GM18870 (cell line): ENCODE results near the gene GRIK3.
"Not testable (repeated sequence)": the region's sequence is repeated elsewhere in the genome, so short reads cannot be mapped to it uniquely, and the experiment has no call there.

Experiments used
- ATAC-seq: cut with Tn5 transposase; IDR thresholded peaks from one replicate; pipeline ENCODE4 v1.9.1; 2021; ENCODE audit warnings: moderate library complexity; ENCODE audit not compliant: unreplicated experiment

GRIK3 gene

DNA sequence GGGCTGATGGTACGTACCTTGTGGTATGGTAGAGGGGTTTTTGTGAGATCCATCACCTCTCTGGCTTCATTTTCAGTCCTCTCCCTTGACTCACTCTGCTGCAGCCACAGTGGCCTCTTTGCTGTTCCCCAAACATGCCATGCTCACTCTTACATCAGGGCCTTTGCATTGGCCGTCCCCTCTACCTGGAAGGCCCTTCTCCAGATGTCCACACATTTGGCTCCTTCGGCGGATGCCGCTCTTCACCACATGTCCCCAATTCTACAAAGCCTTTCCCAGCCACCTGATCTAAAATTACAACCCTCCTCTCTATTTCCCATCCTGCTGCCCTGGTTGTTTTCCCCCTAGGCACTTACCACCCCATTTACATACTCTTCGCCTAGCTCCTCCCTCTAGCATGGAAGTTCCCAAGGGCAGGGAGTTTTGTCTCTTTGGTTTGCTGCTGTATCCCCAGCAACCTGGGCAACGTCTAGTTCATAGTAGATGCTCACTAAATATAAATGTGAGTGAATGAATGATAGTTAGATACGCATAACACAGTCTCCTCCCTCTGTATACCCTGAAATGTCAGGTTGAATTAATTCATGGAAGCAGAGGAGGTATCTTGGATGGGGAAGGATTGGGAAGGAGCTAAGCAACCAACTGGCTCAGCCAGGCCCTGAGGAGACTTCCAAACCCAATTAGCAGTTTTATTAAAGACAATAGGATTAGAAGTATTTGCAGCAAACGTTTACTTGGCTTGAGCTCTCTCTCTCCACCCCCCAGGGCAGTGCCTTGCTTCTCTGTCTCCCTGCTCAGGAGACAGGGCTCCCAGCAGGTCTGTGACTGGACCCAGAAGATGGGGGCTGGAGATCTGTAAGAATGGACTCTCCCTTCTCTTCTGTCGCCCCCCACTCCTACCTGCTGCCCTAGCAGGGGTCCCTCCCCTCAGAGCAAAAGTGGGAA, 264.2 kb downstream of the GRIK3 start:
- ATAC-seq, result no peak

- ATAC-seq, result no peak
These were observed 265.7 kb downstream of the GRIK3 start for GRCh38 chr1:36768486-36769178.

GRCh38 chr1:36767429-36767828, 266.9 kb downstream of the GRIK3 start:
- ATAC-seq, result not testable (repeated sequence)

- ATAC-seq, result no peak
These were observed 267.8 kb downstream of the GRIK3 start for GRCh38 chr1:36766481-36766880.

GRCh38 chr1:36765785-36766300, 268.5 kb downstream of the GRIK3 start:
- ATAC-seq, result no peak

DNA sequence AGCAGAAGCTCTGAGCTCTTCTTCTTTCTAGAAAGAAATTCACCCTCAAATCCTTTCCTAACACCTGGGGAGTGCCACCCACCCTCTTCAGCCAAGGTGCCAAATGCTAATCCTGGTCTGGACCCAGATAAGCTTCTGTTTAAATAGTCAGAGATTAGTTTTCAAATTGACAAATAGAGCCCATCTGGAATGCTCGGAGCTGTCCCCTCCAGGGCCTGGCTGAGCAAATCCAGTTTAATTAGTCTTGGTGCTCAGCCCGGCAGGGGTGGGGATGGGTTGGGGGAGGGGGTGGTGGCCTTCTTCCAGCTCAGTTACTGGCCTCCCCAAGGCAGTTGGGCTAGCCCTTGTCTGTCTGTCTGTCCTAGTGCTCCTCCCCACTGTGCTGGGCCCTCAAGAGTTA, 269.5 kb downstream of the GRIK3 start:
- no peak for ATAC-seq

DNA sequence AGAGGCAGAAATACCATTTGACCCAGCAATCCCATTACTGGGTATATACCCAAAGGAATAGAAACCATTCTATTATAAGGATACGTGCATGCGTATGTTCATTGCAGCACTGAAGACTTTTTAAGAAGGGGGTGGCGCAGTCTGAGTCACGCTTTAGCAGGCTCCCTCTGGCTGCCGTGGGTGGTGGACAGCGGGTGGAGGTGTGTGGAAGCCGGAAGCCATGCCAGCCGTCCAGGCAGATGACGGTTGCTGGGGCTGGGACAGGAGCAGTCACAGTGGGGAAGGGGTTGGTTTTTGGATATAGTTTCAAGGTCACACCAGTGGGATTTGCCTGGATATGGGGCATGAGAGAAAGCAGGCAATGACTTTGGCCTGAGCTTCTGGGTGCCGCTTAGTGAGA, 270.5 kb downstream of the GRIK3 start:
- no peak for ATAC-seq

DNA sequence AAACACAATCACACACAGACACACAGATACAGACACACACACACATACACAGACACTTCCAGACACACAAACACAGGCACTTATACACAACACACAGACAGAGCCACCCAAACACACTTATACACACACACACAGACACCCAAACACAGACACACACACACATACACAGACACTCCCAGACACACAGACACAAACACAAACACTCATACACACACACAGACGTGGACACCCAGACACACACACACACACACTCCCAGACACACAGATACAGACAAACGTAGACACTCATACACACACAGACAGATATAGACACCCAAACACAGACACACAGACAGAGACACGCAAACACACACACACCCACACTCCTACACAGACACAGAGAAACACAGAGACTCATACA, 272.1 kb downstream of the GRIK3 start:
- no peak for ATAC-seq

DNA sequence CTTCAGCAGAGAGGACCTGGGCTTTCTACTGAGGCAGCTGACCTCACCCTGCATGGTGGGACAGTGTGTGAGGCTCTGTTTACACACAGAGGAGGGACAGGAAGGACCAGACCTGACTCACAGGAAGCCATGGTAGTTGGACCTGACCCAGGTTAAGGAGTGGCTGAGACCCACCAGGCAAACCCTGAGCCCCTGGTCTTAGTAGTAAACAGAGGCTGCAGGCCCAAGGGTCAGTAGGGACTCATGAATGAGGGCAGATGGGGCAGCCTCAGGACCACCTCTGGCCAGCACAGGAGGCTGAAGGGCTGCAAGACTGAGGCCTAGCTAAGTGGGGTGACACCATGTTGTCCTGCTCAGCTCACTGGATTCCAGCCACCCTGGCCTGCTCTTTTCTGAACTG, 273.2 kb downstream of the GRIK3 start:
- ATAC-seq, result no peak

DNA sequence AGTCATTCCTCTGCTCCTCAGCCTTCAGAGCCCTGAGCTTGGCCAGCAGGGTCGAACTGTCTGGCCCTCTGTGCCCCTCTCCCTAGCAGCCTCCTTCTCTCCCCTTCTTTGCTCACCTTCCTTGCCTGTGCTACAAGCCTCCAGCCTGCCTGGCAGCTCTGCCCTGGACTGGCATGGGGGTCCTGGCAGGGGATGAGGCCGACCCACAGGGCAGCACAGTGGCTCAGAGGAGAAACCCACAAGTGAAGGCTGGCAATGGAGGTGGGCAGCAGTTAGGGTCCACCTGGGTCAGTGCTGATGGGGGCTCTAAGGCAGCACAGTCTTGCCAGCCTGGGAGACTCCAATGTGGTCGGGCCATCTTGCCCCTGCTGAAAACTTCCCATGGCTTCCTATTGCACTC, 274.2 kb downstream of the GRIK3 start:
- no peak for ATAC-seq

- no peak for ATAC-seq
These were observed 275.0 kb downstream of the GRIK3 start for GRCh38 chr1:36759355-36759754.

DNA sequence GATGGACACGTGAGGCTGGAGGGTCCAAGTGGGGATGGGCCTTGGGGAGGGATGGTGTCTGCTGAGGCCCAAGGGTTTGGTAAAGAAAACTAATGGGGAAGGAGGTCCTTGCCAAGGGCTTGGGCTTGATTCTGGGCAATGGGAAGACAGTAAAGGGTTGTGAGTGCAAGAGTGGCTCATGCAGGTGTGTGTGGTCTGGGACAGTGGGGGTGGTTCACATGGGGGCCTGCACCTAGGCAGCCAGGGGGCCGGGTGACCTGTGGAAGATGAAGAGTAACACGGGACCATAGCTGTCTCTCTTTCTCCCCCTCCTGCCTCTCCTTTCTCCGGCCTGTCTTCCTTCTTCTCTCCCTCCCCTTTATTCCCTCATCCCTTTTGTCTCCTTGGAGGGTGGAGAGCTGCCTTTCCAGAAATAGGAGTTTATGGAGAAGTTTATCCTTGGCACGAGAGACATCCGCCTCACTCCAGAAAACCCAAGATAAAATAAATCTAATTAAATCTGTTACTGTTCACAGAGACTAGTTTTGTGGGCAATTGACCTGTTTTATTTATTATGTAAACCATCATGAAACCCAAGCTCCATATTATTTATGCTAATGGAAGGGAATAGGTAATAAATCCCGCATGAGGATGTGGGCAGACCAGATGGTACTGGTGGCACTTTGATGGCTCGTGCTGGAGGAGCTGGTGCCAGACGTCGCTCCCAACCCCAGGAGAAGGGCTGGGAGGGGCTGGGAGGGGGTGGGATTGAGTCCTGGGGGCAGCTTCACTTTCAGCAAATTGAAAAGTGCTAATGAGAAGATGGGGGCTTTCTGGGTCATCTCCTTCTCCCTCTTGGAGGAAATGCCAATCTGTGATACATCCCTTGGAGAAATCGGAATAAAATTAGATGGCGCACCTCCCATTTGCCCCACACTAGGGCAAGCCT, 278.7 kb downstream of the GRIK3 start:
- ATAC-seq, result no peak

DNA sequence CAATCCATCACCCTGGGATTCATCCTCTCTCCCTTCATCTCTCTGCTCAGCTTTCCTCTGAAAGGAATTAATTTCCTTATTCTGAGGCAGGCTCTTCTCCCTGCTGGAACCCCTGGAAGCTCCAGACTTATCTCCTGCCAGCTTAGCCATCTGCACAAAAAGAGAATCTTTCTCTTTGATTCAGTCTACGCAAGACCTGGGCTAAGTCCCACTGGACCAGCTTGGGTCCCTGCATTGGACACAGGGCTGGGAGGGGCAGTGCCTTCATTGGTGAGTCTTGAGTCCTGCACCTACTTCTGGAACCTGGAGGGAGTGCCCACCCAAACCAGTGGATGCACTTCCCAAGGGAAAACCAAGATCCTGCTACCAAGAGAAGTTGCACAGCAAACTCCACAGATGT, 279.9 kb downstream of the GRIK3 start:
- no peak for ATAC-seq

- no peak for ATAC-seq
These were observed 280.9 kb downstream of the GRIK3 start for GRCh38 chr1:36753451-36753850.

DNA sequence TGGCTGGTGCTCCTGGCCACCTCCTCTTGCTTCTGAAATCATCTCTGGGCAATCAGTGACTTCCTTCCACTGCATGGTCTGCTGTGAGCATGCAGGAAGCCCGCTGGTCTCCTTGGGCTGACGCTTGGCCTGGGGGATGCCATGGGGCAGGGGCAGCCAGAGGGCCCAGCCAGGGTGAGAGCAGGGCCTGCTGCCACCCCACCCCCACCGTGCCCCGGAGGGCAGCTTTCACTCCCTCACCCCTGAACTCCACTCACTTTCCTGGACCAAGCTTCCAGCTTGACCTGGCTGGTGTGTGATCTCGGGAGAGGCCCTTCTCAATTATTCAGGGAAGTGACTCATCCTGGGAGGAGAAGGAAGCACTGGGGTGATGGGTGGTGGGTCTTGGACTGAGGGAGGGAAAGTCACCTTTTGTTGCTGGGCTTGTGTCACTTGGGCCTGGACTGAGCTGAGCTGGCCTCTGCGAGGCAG, 281.4 kb downstream of the GRIK3 start:
- no peak for ATAC-seq

DNA sequence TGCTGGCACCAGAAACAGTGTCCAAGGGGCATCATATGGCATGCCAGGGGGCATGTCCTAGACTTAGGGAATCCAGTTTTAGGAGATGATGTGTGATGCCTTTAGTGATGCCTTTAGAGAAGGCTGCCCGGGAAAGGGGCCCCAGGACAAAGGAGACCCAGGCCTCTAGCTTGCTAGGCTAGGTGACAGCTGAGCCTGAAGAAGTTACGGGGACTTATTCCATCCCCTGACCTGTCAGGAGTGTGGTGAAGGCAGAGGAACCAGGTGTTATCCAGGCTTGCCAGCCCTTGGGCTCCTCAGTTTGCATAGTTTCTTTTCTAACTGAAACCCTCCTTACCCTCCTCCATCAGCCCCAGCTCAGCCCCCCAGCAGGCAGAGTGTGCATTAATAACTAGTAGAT, 281.9 kb downstream of the GRIK3 start:
- no peak for ATAC-seq

- ATAC-seq, result no peak
These were observed 282.8 kb downstream of the GRIK3 start for GRCh38 chr1:36751525-36751924.

DNA sequence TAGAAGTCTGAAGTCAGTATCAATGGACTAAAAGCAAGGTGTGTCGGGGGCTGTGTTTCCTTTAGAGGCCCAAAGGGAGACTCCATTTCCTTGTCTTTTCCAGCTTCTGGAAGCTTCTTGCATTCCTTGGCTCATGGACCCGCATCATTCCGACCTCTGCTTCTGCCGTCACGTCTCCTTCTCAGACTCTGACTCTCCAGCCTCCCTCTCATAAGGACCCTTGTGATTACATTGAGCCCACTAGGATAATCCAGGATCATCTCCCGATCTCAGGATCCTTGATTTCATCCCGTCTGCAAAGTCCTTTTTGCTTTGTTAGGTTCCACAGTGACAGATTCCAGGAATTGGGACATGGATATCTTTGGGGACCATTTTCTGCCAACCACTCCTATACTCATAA, 285.8 kb downstream of the GRIK3 start:
- no peak for ATAC-seq
